H1 (cell line): ENCODE results near the gene WTIP. TPM values are rescaled to one million over a fixed set of nuclear protein-coding genes. Genes with fewer than 3 reads are reported as not detected.
"Not testable (repeated sequence)": the region's sequence is repeated elsewhere in the genome, so short reads cannot be mapped to it uniquely, and the experiment has no call there.

Experiments
- CTCF ChIA-PET: fragments of 300-600 bp; sonication (Branson Sonifier 250); formaldehyde crosslinking; loops from one replicate; lab custom pipeline; 2021; ENCODE audit not compliant: partially characterized antibody; lab: Charles Lee
- POLR2A ChIA-PET: fragments of 300-600 bp; sonication (Branson Sonifier 250); formaldehyde crosslinking; loops from one replicate; lab custom pipeline; 2021; ENCODE audit warnings: inconsistent platforms; ENCODE audit not compliant: partially characterized antibody; lab: Charles Lee
- DNase-seq, 2 experiments: peaks; one replicate each; pipeline versions ENCODE4 v3.0.0 to v3.0.0-alpha.2; 2010 to 2022; ENCODE audit warnings: low spot score in 2 of 2, low read depth in 1 of 2, mixed read lengths in 1 of 2
- FAIRE-seq: peaks from 2 replicates; lab custom pipeline; 2011; peaks lifted over from hg19 to GRCh38; lab: Jason Lieb, UNC
- H2AFZ ChIP-seq: 2 replicates; pipeline ENCODE4 v1.8.1; 2012; ENCODE audit warnings: low read length, inconsistent platforms
- H2AK5ac ChIP-seq: 2 replicates; pipeline ENCODE4 v1.6.1; 2013; ENCODE audit warnings: low read depth, low read length
- H2BK120ac ChIP-seq: replicated peaks from 2 replicates; pipeline ENCODE3; 2013; ENCODE audit warnings: low read depth, low read length, inconsistent platforms
- H2BK12ac ChIP-seq: 2 replicates; pipeline ENCODE4 v1.6.1; 2013; ENCODE audit warnings: low read depth, low read length
- H2BK15ac ChIP-seq: 2 replicates; pipeline ENCODE4 v1.6.1; 2013; ENCODE audit warnings: low read length
- H2BK20ac ChIP-seq: 2 replicates; pipeline ENCODE4 v1.6.1; 2013; ENCODE audit warnings: low read length
- H2BK5ac ChIP-seq: 2 replicates; pipeline ENCODE4 v1.6.1; 2013; ENCODE audit warnings: low read depth, low read length
- H3K14ac ChIP-seq: 2 replicates; pipeline ENCODE4 v1.6.1; 2013; ENCODE audit warnings: inconsistent platforms; ENCODE audit not compliant: insufficient read length
- H3K18ac ChIP-seq: 2 replicates; pipeline ENCODE4 v1.6.1; 2013; ENCODE audit warnings: low read length; ENCODE audit errors: extremely low read depth
- H3K23ac ChIP-seq: 2 replicates; pipeline ENCODE4 v1.6.1; 2013; ENCODE audit warnings: inconsistent platforms; ENCODE audit not compliant: insufficient read length
- H3K23me2 ChIP-seq: 2 replicates; pipeline ENCODE4 v1.6.1; 2013; ENCODE audit warnings: low read depth, low read length
- H3K27ac ChIP-seq: 2 replicates; pipeline ENCODE4 v1.6.1; 2011; ENCODE audit warnings: low read depth, low read length, inconsistent platforms
- H3K27me3 ChIP-seq, 4 experiments: replicated peaks in 1 of 4; 1 replicate in 1 of 4; 2 replicates in 3 of 4; pipeline versions ENCODE4 v1.6.1 to v1.8.1; 2011 to 2013; ENCODE audit warnings: low read length in 3 of 4, mild to moderate bottlenecking in 3 of 4, inconsistent platforms in 2 of 4, mixed read lengths in 2 of 4, moderate library complexity in 1 of 4; ENCODE audit not compliant: control insufficient read depth in 3 of 4, insufficient read depth in 3 of 4; ENCODE audit errors: extremely low read depth in 1 of 4
- H3K36me3 ChIP-seq, 4 experiments: 2 replicates each; pipeline versions ENCODE4 v1.6.1 to v1.8.1; 2011 to 2013; ENCODE audit warnings: mild to moderate bottlenecking in 4 of 4, low read length in 3 of 4, moderate library complexity in 2 of 4, control low read depth in 1 of 4, inconsistent platforms in 1 of 4; ENCODE audit not compliant: insufficient read depth in 4 of 4, control insufficient read depth in 2 of 4
- H3K4ac ChIP-seq: replicated peaks from 2 replicates; pipeline ENCODE3; 2013; ENCODE audit warnings: low read length, low read depth, mixed read lengths, inconsistent platforms; ENCODE audit not compliant: insufficient read length
- H3K4me1 ChIP-seq, 4 experiments: replicated peaks in 1 of 4; 1 replicate in 1 of 4; 2 replicates in 3 of 4; pipeline versions ENCODE4 v1.6.1 to v1.8.1; 2011 to 2013; ENCODE audit warnings: low read length in 3 of 4, inconsistent platforms in 2 of 4, mixed read lengths in 1 of 4; ENCODE audit not compliant: insufficient read depth in 4 of 4, control insufficient read depth in 3 of 4
- H3K4me2 ChIP-seq, 2 experiments: 2 replicates each; pipeline versions ENCODE4 v1.6.1 to v1.8.1; 2011 to 2013; ENCODE audit warnings: low read depth in 2 of 2, low read length in 2 of 2, control low read depth in 1 of 2, inconsistent platforms in 1 of 2, mild to moderate bottlenecking in 1 of 2; ENCODE audit not compliant: insufficient read depth in 1 of 2
- H3K4me3 ChIP-seq, 4 experiments: fragments of 200-600, 300-600 bp in 1 of 4; sonication (generic), shearing (Covaris generic), sonication (Bioruptor Twin) in 1 of 4; 2 replicates each; pipeline versions ENCODE4 v1.5.1 to v1.8.1; 2011 to 2016; ENCODE audit warnings: low read length in 4 of 4, low read depth in 3 of 4, control low read depth in 2 of 4, inconsistent platforms in 2 of 4, mild to moderate bottlenecking in 2 of 4, mixed read lengths in 1 of 4, moderate library complexity in 1 of 4; ENCODE audit not compliant: insufficient read depth in 2 of 4; ENCODE audit errors: extremely low read depth in 1 of 4
- H3K56ac ChIP-seq: replicated peaks from 2 replicates; pipeline ENCODE3; 2013; ENCODE audit warnings: low read depth, mild to moderate bottlenecking, mixed read lengths, low read length, inconsistent platforms; ENCODE audit not compliant: insufficient read length
- H3K79me1 ChIP-seq: 2 replicates; pipeline ENCODE4 v1.6.1; 2013; ENCODE audit warnings: low read depth, low read length, control low read depth
- H3K79me2 ChIP-seq, 2 experiments: 2 replicates each; pipeline versions ENCODE4 v1.6.1 to v1.8.1; 2012 to 2013; ENCODE audit warnings: low read length in 2 of 2, mild to moderate bottlenecking in 2 of 2, inconsistent platforms in 1 of 2; ENCODE audit not compliant: insufficient read depth in 2 of 2, control insufficient read depth in 1 of 2
- H3K9ac ChIP-seq, 4 experiments: replicated peaks in 1 of 4; 1 replicate in 1 of 4; 2 replicates in 3 of 4; pipeline versions ENCODE4 v1.6.1 to v1.8.1; 2011 to 2013; ENCODE audit warnings: low read depth in 3 of 4, low read length in 3 of 4, control low read depth in 2 of 4, mild to moderate bottlenecking in 2 of 4, moderate library complexity in 2 of 4, inconsistent platforms in 1 of 4; ENCODE audit errors: extremely low read depth in 1 of 4
- H3K9me3 ChIP-seq, 2 experiments: 2 replicates each; pipeline versions ENCODE4 v1.6.1 to v1.8.1; 2012 to 2013; ENCODE audit warnings: mild to moderate bottlenecking in 2 of 2, moderate library complexity in 2 of 2, control low read depth in 1 of 2, inconsistent platforms in 1 of 2, low read depth in 1 of 2, low read length in 1 of 2, mixed read lengths in 1 of 2; ENCODE audit not compliant: insufficient read depth in 2 of 2
- H4K20me1 ChIP-seq, 2 experiments: replicated peaks in 1 of 2; 2 replicates each; pipeline versions ENCODE3 to v1.8.1; 2011 to 2013; ENCODE audit warnings: inconsistent platforms in 2 of 2, low read length in 2 of 2, mild to moderate bottlenecking in 1 of 2; ENCODE audit not compliant: insufficient read depth in 2 of 2, control insufficient read depth in 1 of 2
- H4K5ac ChIP-seq: 2 replicates; pipeline ENCODE4 v1.6.1; 2013; ENCODE audit warnings: low read length, low read depth, mixed read lengths, inconsistent platforms; ENCODE audit not compliant: insufficient read length
- H4K8ac ChIP-seq: 2 replicates; pipeline ENCODE4 v1.8.0; 2013; ENCODE audit warnings: mild to moderate bottlenecking, moderate library complexity, low read length, inconsistent platforms; ENCODE audit not compliant: insufficient read depth; ENCODE audit errors: extremely low read depth
- H4K91ac ChIP-seq: replicated peaks from 2 replicates; pipeline ENCODE3; 2013; ENCODE audit warnings: low read length, mixed read lengths, inconsistent platforms; ENCODE audit not compliant: insufficient read length
- ASH2L ChIP-seq: fragments of 200-600, 300-600 bp; sonication (generic); IDR thresholded peaks from one replicate; pipeline ENCODE4 v1.7.1; 2017; ENCODE audit warnings: low read length
- ATF3 ChIP-seq: IDR thresholded peaks from 2 replicates; pipeline ENCODE4 v1.6.1; 2011; ENCODE audit warnings: low read depth, mild to moderate bottlenecking, low read length; ENCODE audit not compliant: insufficient read depth
- CBX5 ChIP-seq: fragments of 300-800, 300-1000 bp; sonication (generic); IDR thresholded peaks from 2 replicates; pipeline ENCODE4 v1.7.1; 2016; ENCODE audit warnings: antibody characterized with exemption, low read length, low read depth
- CEBPB ChIP-seq: IDR thresholded peaks from 2 replicates; pipeline ENCODE4 v1.6.1; 2012; ENCODE audit warnings: low read depth, low read length
- GTF2F1 ChIP-seq: IDR thresholded peaks from 2 replicates; pipeline ENCODE4 v1.6.1; 2012; ENCODE audit warnings: low read depth, low read length, improper control_type of control experiment, borderline replicate concordance
- RBBP5 ChIP-seq: IDR thresholded peaks from 2 replicates; pipeline ENCODE4 v1.7.1; 2012; ENCODE audit warnings: low read depth, mild to moderate bottlenecking, inconsistent platforms, low read length, moderate library complexity, borderline replicate concordance
- WGBS, 2 experiments: shearing (Covaris generic) in 1 of 2; methylation state at CpG; one replicate each; pipeline versions ENCODE4 v1.1.6 to v1.1.7; 2013 to 2015; ENCODE audit warnings: low lambda C conversion rate in 2 of 2, mixed read lengths in 2 of 2, inconsistent platforms in 1 of 2, low coverage in 1 of 2, missing lambda C conversion rate in 1 of 2; ENCODE audit not compliant: insufficient replicate concordance in 2 of 2, insufficient coverage in 1 of 2, insufficient read length in 1 of 2; ENCODE audit errors: extremely low coverage in 1 of 2, missing lambda C conversion rate in 1 of 2; 5-methylcytosine and 5-hydroxymethylcytosine counted together
- polyA plus RNA-seq, 7 experiments: library from polyadenylated mRNA; depleted of rRNA in 3 of 7; stranded (reverse) in 5 of 7; unstranded in 2 of 7; fragments of >200 nt in 5 of 7; fragments of 200-250 nt in 2 of 7; gene quantifications; 1 replicate in 5 of 7; 2 replicates in 1 of 7; 4 replicates in 1 of 7; pipeline versions ENCODE4 v1.2.1 to v1.2.3, GENCODE V29; 2011 to 2013; ENCODE audit warnings: missing spikeins in 2 of 7, mixed read lengths in 2 of 7
- total RNA-seq: library from RNA; stranded (reverse); fragmentation: NEBNext Ultra II Directional; extraction: Animal tissue kit (Norgen Biotek cat#: 25700); gene quantifications from 2 replicates; pipeline ENCODE4 v1.2.1, GENCODE V29; 2021

Gene WTIP
- total and polyA plus RNA-seq, 2 of the 8 experiments (the other 6 are each of a cell fraction or from before 2014, with no cell fraction given): 8.7 to 15.4 TPM

- TF ChIP-seq GTF2F1 (no peak), ATF3 (no peak), CBX5 (no peak), CEBPB (no peak), ASH2L (no peak), RBBP5 (no peak)
These were observed 26.9 kb upstream of the WTIP start (continued) for GRCh38 chr19:34454685-34455084.

GRCh38 chr19:34455783-34456480 is 25.6 kb upstream of the WTIP start:
- POLR2A ChIA-PET: interaction anchor here (1.7 kb wide), 1 partner anchor 15 kb away, joined by 6 read pairs; no protein-coding TSS in a partner anchor
- H2BK120ac ChIP-seq, H3K4me2 ChIP-seq, H4K5ac ChIP-seq, H2AFZ ChIP-seq, H3K4me3 ChIP-seq, H2BK5ac ChIP-seq, H3K9me3 ChIP-seq, H3K14ac ChIP-seq, H3K18ac ChIP-seq, H2BK15ac ChIP-seq, H3K9ac ChIP-seq, H3K56ac ChIP-seq, H3K4me1 ChIP-seq, DNase-seq, H3K4ac ChIP-seq, H2BK20ac ChIP-seq, H3K27ac ChIP-seq, H4K20me1 ChIP-seq, H3K79me1 ChIP-seq, H4K91ac ChIP-seq, H2BK12ac ChIP-seq, H2AK5ac ChIP-seq, H3K23ac ChIP-seq, FAIRE-seq, H4K8ac ChIP-seq, H3K23me2 ChIP-seq, H3K27me3 ChIP-seq: not testable (repeated sequence)
- 96% methylated on average over 11 of the region's 17 CpGs; no CpG with 5 or more reads in 1 of the 2 experiments for WGBS, 2 experiments
- CTCF ChIA-PET: interaction anchor here (0.7 to 1.1 kb wide), 2 partner anchors 12 to 45 kb away, joined by 3 read pairs; no protein-coding TSS in a partner anchor
- H3K36me3 ChIP-seq: peaks cover 21 to 85% (median 63%) of the 10 kb centered on the region in 4 experiments
- H3K79me2 ChIP-seq: peaks cover 0 to 47% of the 10 kb centered on the region in 2 experiments; a peak in 2 of 4 replicates
